Measurements from ENCODE around the gene ETHE1. TPM values are rescaled to one million over a fixed set of nuclear protein-coding genes. Genes with fewer than 3 reads are reported as not detected.

Gene ETHE1
- total RNA-seq, 1 donor from 2014 or later, result 42.9 TPM

DNA sequence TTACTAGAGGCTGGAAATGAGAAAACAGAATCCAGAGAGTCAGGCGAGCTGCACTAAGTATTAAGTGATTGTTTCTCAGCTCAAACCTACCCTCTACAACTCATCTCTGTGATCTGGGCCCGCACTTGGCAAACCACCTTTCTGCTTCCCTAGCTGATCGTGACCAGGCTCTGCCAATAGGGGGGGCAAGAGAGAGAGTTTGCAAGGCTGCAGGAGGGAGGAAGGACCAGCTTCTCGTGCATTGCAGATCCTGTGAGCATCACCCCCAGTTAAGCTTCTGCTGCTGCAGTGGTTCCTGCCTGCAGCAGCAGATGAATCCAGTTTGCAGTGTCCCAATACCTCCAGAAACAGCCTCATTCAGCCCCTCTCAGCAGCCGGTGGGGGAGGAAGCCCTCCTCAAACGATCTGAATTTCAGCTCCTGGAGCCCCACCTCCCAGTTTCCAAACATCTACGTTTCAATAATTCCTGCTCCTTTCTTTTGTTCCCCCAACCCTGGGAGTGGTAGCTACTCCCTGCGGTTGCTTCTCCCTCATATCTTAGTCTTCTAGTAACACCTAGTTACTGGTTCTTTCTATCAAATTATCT is 28.3 kb upstream of the ETHE1 start:
- H3K4me1 Mint-ChIP-seq (ENCODE audit: unreplicated experiment), result no peaks in the 10 kb centered on the region
- H3K9me3 Mint-ChIP-seq (ENCODE audit: unreplicated experiment), result no peaks in the 10 kb centered on the region
- no peak overlapping the region for H3K27ac Mint-ChIP-seq (ENCODE audit: unreplicated experiment)
- H3K4me3 Mint-ChIP-seq (ENCODE audit: unreplicated experiment), result peak overlapping the region; percentile 71
- peaks cover 35% of the 10 kb centered on the region for H3K36me3 Mint-ChIP-seq (ENCODE audit: low read depth, unreplicated experiment)
- peak; percentile 60 for TF ChIP-seq CTCF (IDR thresholded peaks at IDR 0.05; ENCODE audit: unreplicated experiment)
- peak; percentile 88 for DNase-seq (ENCODE audit: low spot score)
- H3K27me3 Mint-ChIP-seq (ENCODE audit: unreplicated experiment), result peaks cover 9% of the 10 kb centered on the region

DNA sequence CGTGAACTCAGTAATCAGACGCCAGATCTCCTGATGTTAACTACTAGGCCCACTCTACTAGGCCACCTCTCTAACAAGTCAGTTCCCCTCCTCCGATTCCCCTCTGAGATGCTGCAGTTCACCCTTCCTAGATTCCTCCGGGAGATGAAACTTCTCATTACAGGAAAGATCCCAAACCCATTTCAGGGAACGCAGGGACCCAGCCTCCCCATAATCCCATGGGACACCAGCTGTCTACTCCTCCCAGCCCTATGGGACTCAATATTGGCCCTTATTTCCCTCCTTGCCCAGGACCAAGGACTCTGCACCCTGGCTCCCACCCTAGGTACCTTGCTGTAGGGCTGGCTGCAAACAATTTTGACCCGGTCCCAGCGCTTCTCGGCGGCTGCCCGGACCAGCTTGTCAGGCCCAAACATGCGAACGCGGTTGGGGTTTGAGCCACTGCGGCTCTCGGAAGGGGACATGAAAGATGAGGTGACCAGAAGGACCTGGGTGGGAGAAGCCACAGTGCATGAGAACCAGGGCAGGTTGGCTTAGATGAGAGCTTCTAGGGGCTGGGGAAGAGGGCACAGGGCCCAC is 27.4 kb upstream of the ETHE1 start:
- no peak for DNase-seq (ENCODE audit: low spot score)
- peak overlapping the region; percentile 71 for H3K4me3 Mint-ChIP-seq (ENCODE audit: unreplicated experiment)
- H3K27ac Mint-ChIP-seq (ENCODE audit: unreplicated experiment), result peak overlapping the region; percentile 36

GRCh38 chr19:43553656-43554055 is 26.7 kb upstream of the ETHE1 start:
- no peaks in the 10 kb centered on the region for H3K9me3 Mint-ChIP-seq (ENCODE audit: unreplicated experiment)
- DNase-seq (ENCODE audit: low spot score), result no peak
- H3K27me3 Mint-ChIP-seq (ENCODE audit: unreplicated experiment), result peaks cover 9% of the 10 kb centered on the region
- H3K4me1 Mint-ChIP-seq (ENCODE audit: unreplicated experiment), result no peaks in the 10 kb centered on the region
- H3K4me3 Mint-ChIP-seq (ENCODE audit: unreplicated experiment), result no peak overlapping the region
- TF ChIP-seq CTCF (IDR thresholded peaks at IDR 0.05; ENCODE audit: unreplicated experiment), result no peak
- peaks cover 42% of the 10 kb centered on the region for H3K36me3 Mint-ChIP-seq (ENCODE audit: low read depth, unreplicated experiment)
- no peak overlapping the region for H3K27ac Mint-ChIP-seq (ENCODE audit: unreplicated experiment)

More for the DNA sequence above, 27.4 kb upstream of the ETHE1 start:
- TF ChIP-seq CTCF (IDR thresholded peaks at IDR 0.05; ENCODE audit: unreplicated experiment), result no peak
- Mint-ChIP-seq H3K4me1 (ENCODE audit: unreplicated experiment) (no peaks in the 10 kb centered on the region), H3K36me3 (ENCODE audit: low read depth, unreplicated experiment) (peaks cover 40% of the 10 kb centered on the region), H3K9me3 (ENCODE audit: unreplicated experiment) (no peaks in the 10 kb centered on the region), H3K27me3 (ENCODE audit: unreplicated experiment) (peaks cover 9% of the 10 kb centered on the region)

- no peaks in the 10 kb centered on the region for H3K9me3 Mint-ChIP-seq (ENCODE audit: unreplicated experiment)
- peaks cover 46% of the 10 kb centered on the region for H3K36me3 Mint-ChIP-seq (ENCODE audit: low read depth, unreplicated experiment)
- DNase-seq (ENCODE audit: low spot score), result no peak
- H3K4me1 Mint-ChIP-seq (ENCODE audit: unreplicated experiment), result no peaks in the 10 kb centered on the region
- no peak overlapping the region for H3K4me3 Mint-ChIP-seq (ENCODE audit: unreplicated experiment)
- H3K27me3 Mint-ChIP-seq (ENCODE audit: unreplicated experiment), result peaks cover 9% of the 10 kb centered on the region
- TF ChIP-seq CTCF (IDR thresholded peaks at IDR 0.05; ENCODE audit: unreplicated experiment), result no peak
- no peak overlapping the region for H3K27ac Mint-ChIP-seq (ENCODE audit: unreplicated experiment)
Observed at GRCh38 chr19:43552616-43553015, 25.6 kb upstream of the ETHE1 start.

- H3K4me3 Mint-ChIP-seq (ENCODE audit: unreplicated experiment), result no peak overlapping the region
- no peaks in the 10 kb centered on the region for H3K9me3 Mint-ChIP-seq (ENCODE audit: unreplicated experiment)
- H3K27me3 Mint-ChIP-seq (ENCODE audit: unreplicated experiment), result peaks cover 10% of the 10 kb centered on the region
- DNase-seq (ENCODE audit: low spot score), result no peak
- no peaks in the 10 kb centered on the region for H3K4me1 Mint-ChIP-seq (ENCODE audit: unreplicated experiment)
- TF ChIP-seq CTCF (IDR thresholded peaks at IDR 0.05; ENCODE audit: unreplicated experiment), result no peak
- peaks cover 46% of the 10 kb centered on the region for H3K36me3 Mint-ChIP-seq (ENCODE audit: low read depth, unreplicated experiment)
- H3K27ac Mint-ChIP-seq (ENCODE audit: unreplicated experiment), result no peak overlapping the region
Observed at GRCh38 chr19:43552198-43552450, 25.1 kb upstream of the ETHE1 start.

Measured in endothelial cell (in vitro differentiated cells).